GM19099 (cell line): Measurements from ENCODE around the gene MICOS13.

Experiments
- POLR2A ChIP-seq: IDR thresholded peaks from 3 replicates; pipeline ENCODE4 v1.6.1; 2011; ENCODE audit warnings: low read depth; ENCODE audit not compliant: insufficient read length; ENCODE audit errors: extremely low read depth

MICOS13 gene, protein sequence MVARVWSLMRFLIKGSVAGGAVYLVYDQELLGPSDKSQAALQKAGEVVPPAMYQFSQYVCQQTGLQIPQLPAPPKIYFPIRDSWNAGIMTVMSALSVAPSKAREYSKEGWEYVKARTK

DNA sequence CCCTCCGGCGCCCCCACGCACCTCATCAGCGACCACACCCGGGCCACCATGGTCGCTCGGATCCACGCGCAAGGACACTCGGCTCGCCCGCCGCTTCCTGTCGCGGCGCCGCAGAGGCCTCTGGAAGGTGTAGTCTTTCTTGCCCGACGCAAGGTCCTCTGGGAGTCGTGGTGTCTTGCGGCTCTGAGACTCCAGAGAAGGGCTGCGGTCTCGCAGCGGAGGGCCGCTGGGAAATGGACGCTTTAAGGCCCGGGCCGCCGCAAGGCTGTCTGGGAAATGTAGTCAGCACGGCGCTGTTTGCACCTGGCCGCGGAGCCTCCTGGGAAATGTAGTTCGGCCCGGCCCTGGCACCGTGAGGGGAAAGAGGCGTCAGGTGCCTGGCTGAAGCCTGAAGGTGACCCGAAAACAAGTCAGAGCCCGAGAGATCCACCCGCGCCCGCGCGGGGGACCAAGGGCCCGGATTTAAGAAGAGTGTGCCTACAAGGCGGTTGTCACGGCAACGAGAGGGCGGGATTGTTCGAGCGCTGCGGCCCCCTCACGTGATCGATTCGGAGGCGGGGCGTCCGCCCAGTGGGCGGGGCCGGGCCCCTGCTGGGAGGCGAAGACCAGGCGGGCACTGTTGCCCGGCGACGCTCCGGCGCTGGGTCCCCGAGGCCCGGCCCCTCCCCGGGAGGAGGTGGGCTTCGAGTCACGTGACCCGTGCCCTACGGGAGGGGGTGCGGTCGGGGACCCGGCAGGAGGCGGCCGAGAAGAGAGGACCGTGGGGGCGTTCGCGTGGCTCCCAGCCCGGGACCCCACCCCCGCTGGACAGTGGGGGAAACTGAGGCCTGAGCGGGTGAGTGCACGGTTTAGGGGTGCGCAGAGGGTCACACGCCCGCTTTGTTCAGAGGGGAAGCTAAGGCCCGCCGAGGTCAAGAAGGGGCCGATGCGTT lies at the start of gene MICOS13, which contains the start of gene HSD11B1L:
MICOS13 (minus strand) TSS at position 80 of the 932 bp plus-strand sequence; CDS start at position 50, 30 bp downstream.
HSD11B1L (plus strand) TSS at position 591 of the 932 bp plus-strand sequence. CDS start 3,806 bp downstream, outside the sequence.
- peak; percentile 83 for TF ChIP-seq POLR2A

DNA sequence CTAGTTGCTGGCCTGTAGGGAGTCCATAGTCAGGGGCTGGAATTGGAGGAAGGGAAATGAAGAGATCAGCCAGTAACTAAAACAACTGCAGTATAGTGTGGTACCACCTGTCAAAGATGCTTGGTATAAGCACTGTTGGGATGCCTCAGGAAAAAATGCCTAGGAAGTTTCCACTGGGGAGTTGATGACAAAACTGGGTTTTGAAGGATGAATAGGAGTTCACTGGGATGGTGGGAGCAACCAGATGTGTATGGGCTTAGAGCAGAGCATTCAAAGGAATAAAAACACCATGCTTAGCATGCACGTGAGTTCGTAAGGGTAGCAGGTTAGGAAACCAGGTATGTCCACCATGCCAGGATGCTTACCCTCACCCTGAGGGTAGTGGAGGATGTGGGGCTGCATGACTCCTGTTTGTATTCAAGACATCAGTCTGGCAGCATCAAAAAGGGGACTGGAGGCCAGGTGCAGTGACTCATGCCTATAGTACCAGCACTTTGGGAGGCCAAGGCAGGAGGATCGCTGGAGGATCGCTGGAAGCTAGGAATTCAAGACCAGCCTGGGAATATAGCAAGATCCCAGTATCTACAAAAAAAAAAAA lies 47.2 kb upstream of the MICOS13 start:
- no peak for TF ChIP-seq POLR2A

DNA sequence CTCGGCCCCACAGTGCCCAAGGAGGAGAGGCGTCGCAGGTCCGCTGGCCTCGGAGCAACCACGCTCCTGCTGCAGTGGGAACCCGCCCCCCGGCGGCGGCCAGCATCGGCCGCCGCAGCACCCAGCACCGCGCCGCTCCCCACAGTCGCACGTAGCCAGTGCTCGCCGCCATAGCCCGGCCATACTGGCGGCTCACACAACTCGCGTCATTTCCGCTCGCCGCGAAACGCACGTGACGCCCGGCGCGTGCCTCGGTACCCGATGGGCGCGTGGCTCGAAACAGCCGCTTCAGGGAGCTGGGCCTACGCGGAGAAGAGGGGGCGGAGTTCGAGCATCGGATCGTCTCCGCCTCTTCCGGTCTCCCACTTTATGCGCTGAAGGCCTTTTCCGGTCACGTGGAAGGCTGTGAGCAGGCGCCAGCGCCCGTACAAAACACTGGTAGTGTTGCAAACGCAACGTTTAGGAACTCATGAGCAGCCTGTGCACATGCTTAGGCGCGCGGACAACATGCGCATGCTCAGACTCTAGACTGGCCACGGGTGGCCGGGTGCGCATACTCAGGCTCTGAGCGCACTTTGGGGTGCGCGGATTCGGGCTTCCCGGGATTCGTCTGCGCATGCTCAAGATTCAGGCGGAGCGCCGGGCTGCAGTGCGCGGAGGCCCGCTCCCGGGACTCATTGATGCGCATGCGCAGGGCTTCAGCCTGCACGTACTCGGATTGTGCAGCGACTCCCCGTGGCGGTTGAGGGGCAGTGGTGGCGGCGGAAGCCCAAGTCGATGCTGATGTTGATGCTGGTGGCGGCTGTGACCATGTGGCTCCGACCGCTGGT lies 39.9 kb upstream of the MICOS13 start, which contains the start of the genes CATSPERD and LONP1:
CATSPERD (plus strand) TSS at position 677 of the 830 bp plus-strand sequence; CDS start at position 778, 101 bp downstream.
LONP1 (minus strand) TSS at position 186 of the 830 bp plus-strand sequence; CDS start at position 172, 14 bp downstream.
- peak; percentile 91 for TF ChIP-seq POLR2A

DNA sequence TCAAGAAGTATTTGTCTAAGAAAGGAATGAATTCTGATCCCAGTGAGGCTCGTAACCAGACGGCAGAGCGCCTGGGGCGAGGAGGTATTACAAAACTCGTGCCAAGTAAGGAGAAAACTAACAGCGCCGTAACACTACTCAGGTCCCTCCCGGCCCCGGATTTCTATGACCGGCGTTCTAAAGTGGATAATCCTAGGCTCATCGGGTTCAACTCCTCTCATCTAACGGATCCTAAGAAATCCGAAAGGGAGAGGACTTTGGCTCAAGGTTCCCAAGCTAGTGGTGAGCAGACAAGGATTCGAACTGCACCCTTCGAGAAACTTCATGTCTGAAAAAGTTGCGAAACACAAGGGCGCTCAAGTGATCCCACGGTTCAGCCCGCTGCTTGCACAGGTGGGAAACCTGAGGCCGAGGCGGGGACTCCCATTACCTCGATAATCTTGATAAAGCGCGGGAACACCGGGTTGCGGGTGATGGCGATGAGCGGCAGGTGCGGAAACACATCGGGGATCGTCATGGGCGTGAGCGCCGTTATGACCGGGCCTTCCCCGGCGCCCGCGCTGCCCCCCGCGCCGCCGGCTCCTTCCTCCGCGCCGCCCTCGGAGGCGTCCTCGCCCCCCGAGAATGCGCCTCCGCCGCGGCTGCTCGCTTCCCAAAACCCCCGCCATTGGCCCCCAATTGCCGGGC lies 39.1 kb upstream of the MICOS13 start:
- no peak for TF ChIP-seq POLR2A

DNA sequence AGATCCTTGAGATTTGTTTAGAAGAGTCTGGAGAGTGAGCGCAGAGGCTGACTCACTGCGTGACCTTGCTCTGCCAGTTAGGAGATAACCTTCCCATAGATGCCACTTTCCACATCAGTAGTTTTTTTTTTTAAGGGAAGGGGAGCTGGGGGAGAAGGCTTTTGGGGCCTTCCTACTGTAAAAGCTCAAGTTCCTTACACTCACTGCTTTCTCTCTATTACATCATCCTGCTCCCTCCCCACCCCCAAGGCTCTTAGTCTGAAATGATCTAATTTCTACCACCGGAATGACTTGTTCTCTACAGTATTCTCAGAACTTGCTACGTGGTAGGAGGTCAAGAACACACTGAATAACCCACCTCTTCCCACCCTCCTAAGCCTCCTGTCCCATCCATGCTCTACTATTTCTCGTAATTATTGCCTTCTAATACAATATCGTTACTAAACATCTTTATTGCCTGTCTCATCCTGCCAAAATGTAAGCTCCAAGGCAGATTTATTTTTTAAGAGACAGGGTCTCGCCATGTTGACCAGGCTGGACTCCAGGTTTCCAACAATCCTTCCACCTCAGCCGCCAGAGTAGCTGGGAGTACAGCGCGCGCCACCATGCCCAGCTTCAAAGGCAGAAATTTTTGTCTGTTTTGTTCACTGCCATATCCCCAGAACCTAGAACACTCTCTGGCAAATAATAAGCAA lies 38.4 kb upstream of the MICOS13 start:
- TF ChIP-seq POLR2A: no peak

DNA sequence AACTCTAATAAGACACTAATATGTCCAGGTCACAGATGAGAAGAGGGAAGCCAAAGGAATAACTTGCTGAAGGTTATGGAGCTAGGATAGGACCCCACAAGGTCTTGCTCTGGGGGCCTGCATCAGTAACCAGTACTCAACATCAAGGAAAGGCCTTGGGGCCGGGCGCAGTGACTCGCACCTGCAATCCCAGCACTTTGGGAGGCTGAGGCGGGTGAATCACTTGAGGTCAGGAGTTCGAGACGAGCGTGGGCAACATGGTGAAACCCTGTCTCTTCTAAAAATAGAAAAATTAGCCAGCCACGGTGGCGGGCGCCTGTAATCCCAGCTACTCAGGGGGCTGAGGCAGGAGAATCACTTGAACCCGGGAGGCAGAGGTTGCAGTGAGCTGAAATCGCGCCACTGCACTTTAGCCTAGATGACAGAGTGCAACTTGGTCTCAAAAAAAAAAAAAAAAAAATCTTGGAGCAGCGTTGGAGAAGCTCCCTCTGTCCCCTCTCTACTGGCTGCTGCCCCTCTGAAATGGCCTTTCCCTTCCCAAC lies 37.8 kb upstream of the MICOS13 start:
- TF ChIP-seq POLR2A: no peak

DNA sequence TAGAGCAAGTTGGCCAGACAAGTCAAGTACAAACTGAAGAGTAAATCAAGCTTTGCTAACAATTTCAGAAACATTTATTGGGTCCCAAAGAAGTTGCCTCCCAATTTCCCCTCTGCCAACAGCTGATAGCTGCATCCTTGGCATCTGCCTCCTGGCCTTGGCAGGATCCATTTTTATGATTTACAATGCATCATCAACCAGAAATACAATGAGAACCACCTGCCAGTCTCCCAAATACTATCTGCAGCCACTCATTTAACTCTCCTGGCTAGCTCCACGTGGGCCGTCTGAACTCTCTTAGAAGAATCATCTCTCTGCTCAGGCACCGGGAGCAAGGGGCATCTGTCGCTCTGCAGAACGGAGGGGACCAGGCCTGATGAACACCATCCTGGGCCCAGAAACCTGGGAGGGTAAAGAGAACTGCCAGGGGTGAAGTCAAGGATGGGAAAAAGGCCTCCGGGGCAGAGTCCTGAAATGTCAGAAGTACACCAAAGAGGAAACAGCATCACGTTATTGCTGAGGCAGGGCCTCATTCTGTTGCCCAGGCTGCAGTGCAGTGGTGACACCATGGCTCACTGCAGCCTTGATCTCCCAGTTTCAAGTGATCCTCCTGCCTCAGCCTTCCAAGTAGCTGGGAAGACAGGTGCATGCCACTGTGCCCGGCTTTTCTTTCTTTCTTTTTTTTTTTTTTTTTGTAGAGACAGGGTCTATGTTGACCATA lies 37.1 kb upstream of the MICOS13 start:
- no peak for TF ChIP-seq POLR2A

DNA sequence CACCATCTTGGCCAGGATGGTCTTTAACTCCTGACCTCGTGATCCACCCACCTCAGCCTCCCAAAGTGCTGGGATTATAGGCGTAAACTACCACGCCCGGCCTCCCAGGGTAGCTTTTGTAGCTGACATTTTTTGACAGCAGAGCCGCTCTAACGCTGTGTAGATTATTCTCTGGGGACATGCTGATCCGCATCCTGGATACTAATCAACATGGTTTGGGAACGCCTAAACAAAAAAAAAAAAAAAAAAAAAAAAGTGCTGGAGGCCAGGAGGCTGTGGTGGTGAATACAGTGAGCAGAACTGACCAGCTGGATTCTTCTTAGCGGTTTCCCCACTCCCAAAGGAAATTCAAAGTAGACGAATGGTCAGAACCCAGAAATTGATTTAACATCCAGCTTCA lies 34.5 kb upstream of the MICOS13 start:
- TF ChIP-seq POLR2A: no peak

DNA sequence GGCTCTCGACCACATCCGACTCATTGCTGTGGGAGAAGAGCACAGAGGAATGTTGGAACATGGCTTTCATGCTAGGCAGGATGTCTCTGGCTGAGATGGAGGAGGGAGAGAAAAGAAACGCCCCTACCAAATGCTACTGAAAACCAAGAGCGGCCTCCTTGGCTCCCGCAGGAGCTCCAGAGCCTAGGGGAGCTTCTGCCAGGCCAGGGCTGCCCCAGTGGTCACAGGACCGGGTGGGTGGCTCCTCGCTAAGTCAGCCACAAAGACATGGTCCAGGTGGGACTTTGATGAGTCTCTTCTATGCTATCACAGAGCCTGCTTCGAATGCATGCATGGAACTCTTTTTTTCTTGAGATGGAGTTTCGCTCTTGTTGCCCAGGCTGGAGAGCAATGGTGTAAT lies 32.9 kb upstream of the MICOS13 start:
- no peak for TF ChIP-seq POLR2A

DNA sequence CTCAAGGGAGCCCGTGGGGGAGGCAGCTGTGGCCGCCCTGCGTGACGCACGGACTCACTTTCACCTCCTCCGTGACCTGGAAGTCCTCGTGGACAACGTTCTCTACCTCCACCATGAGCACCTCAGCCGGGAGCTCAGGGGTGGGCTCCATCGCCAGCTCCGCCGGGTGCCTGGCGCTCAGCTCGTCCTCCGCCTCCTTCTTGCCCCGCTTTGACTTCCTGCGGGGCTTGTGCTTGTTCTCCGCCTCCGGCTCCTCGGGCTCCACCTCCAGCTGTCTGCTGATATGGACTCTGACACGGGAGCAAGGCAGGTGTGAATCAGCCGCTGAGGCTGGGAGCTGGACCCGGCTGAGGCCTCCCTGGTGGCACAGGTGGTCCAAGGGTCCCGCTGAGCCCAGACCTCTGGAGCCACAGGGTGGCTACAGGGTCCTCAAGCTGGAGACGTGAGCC lies 31.4 kb upstream of the MICOS13 start:
- no peak for TF ChIP-seq POLR2A

DNA sequence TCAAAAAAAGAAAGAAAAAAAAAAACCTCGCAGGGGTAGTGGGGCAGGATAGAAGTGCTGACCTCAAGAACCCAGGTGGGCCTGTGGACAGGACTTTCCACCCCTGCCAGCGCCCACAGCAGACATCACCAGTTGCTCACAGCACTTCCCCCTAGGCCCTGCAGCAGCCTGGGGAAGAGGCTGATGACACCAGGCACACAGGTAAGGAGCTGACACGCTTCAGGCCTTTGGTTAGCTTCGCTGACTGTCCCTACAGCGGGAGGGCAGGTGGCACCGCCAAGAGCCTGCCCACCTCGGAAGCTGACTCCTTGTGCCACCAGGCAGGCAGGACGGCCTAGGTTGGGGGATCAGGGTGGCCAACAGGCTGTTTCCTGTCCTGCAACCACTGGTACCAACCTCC lies 30.7 kb upstream of the MICOS13 start:
- no peak for TF ChIP-seq POLR2A
